Heart right ventricle (tissue), 16 donors: Measurements from ENCODE around the gene EML1. TPM values are rescaled to one million over a fixed set of nuclear protein-coding genes. Genes with fewer than 3 reads are reported as not detected.
"Not testable (repeated sequence)": the region's sequence is repeated elsewhere in the genome, so short reads cannot be mapped to it uniquely, and the experiment has no call there.

Experiments
- ATAC-seq, 8 donors: fragments of 200-7000 bp; cut with Tn5 transposase; one replicate each; pipeline ENCODE4 v1.9.1; 2020; ENCODE audit warnings: mild to moderate bottlenecking in 8 of 8, moderate library complexity in 8 of 8, moderate number of reproducible peaks in 1 of 8
- DNase-seq, 2 donors: peaks; one replicate each; pipeline ENCODE4 v3.0.0-alpha.2; 2020
- H3K27ac ChIP-seq, 10 donors: fragments of 200-600 bp; sonication (generic) in 2 of 10; one replicate each; pipeline versions ENCODE4 v1.5.0 to v1.8.0; 2020 to 2022; ENCODE audit warnings: mild to moderate bottlenecking in 3 of 10
- H3K27me3 ChIP-seq, 7 donors: fragments of 200-600 bp; one replicate each; pipeline ENCODE4 v1.8.0; 2021 to 2022; ENCODE audit warnings: mild to moderate bottlenecking in 2 of 7
- H3K36me3 ChIP-seq, 9 donors: fragments of 200-600 bp; sonication (generic) in 1 of 9; one replicate each; pipeline versions ENCODE4 v1.5.0 to v1.8.0; 2020 to 2022; ENCODE audit warnings: mild to moderate bottlenecking in 2 of 9
- H3K4me1 ChIP-seq, 9 donors: fragments of 200-600 bp; sonication (generic) in 1 of 9; one replicate each; pipeline versions ENCODE4 v1.5.0 to v1.8.0; 2020 to 2022; ENCODE audit warnings: mild to moderate bottlenecking in 4 of 9
- H3K4me3 ChIP-seq, 10 donors: fragments of 200-600 bp; sonication (generic) in 2 of 10; one replicate each; pipeline versions ENCODE4 v1.5.0 to v1.8.0; 2020 to 2022; ENCODE audit warnings: mild to moderate bottlenecking in 7 of 10, moderate library complexity in 2 of 10
- H3K9me3 ChIP-seq, 11 donors: fragments of 200-600 bp in 10 of 11; sonication (generic) in 2 of 11; one replicate each; pipeline versions ENCODE4 v1.5.0 to v1.8.0; 2013 to 2022; ENCODE audit warnings: mild to moderate bottlenecking in 2 of 11, control low read depth in 1 of 11, moderate library complexity in 1 of 11
- CTCF ChIP-seq, 9 donors: fragments of 200-600 bp; sonication (generic) in 2 of 9; IDR thresholded peaks; one replicate each; pipeline versions ENCODE4 v1.5.0 to v1.8.0; 2021 to 2022; ENCODE audit warnings: antibody characterized with exemption in 9 of 9, mild to moderate bottlenecking in 5 of 9, moderate library complexity in 1 of 9
- WGBS, 2 donors: extraction: QIAGEN DNeasy Blood & Tissue Kit; methylation state at CpG; one replicate each; pipeline ENCODE4 v1.1.7; 2013; ENCODE audit warnings: inconsistent platforms in 1 of 2; 5-methylcytosine and 5-hydroxymethylcytosine counted together
- intact Hi-C, 10 donors: fragments of 100-400 bp; cut with DNase I; formaldehyde crosslinking; loops; one replicate each; pipeline versions ENCODE4 v1.11.1 to v1.14.2; 2022
- polyA plus RNA-seq, 2 donors: library from polyadenylated mRNA; stranded (reverse); fragments of 200-250 nt; gene quantifications; one replicate each; pipeline ENCODE4 v1.2.3, GENCODE V29; 2013
- total RNA-seq, 10 donors: library from RNA; stranded (reverse); fragmentation: NEBNext Ultra II Directional in 3 of 10; extraction: Animal tissue kit (Norgen Biotek cat#: 25700) in 3 of 10; gene quantifications; one replicate each; pipeline versions ENCODE4 v1.2.1 to v1.2.4, GENCODE V29; 2021 to 2023
- donor health status: Arrhythmogenic right ventricular cardiomyopathy.
- donor health status: ischemic (EF 13 %, LVEDD 7.1; RV severe dilation, severe dysfunction).
- donor health status: healthy with polysubstance abuse.
- donor health status: DM: no; HTN: yes; CAD: no.
- donor health status: DM: no; HTN: no; CAD: no.
- donor health status: ischemic (EF 25% LVEDD 6.9; RV normal size, moderate dysfunction).
- donor health status: ischemic (EF 25% LVEDD 5.7; RV mildly dilated, moderate dysfunction).
- donor health status: healthy.
- donor health status: DM: yes; HTN: yes; CAD: no.
- donor health status: Ischemic cardiomyopathy.
- donor health status: ischemic (EF 35%, LVEDD 5.7; RV mildly dilated, moderate dysfunction).
- donor health status: nonischemic (EF 11% LVEDD 7.7; RV severe dilation, severe dysfunction).
- donor health status: DM: yes; HTN: yes; CAD: no.
- donor health status: PGD.
- donor health status: ischemic (EF 29% LVEDD 5.4; RV normal size, mild dysfunction).
- donor health status: nonischemic (EF 23%, LVEDD 6.1; RV moderate dilation, normal function).

The EML1 gene
- total and polyA plus RNA-seq, 12 donors, result 9.1 to 49.2 (median 33.8) TPM

DNA sequence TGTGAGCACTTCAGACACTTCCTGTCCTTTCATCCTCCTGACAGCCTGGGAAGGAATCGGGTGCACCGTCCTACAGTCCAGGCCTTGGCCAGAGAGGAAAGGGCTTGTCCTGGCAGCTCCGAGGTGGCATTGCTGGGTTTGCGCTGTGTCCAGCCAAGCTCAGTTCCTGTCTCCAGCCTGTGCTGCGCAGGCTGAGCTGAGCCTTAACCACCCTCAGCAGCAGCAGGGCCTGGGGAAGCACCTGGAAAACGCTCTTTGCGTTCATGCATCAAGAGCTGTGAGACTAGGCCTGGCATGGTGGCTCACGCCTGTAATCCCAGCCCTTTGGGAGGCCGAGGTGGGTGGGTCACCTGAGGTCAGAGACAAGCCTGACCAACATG is 33.7 kb upstream of the EML1 start:
- H3K9me3 ChIP-seq, result no peaks in the 10 kb centered on the region
- DNase-seq, result no peak
- WGBS, 2 donors, result 64 to 68% methylated on average over 9 of the region's 9 CpGs
- intact Hi-C loops, result loop anchor here in 2 of 10 donors (5.0 kb wide), 1 partner anchor 33 kb away; the partner anchor contains the start of gene EML1 (in 2 of the 2)
- no peak for TF ChIP-seq CTCF (IDR thresholded peaks at IDR 0.05)
- H3K4me1 ChIP-seq, result peaks cover 16 to 58% (median 38%) of the 10 kb centered on the region in 9 donors
- no peak overlapping the region for H3K4me3 ChIP-seq
- H3K27ac ChIP-seq, result peak overlapping the region in 1 of 10 donors; percentile 15
- no peaks in the 10 kb centered on the region for H3K27me3 ChIP-seq
- H3K36me3 ChIP-seq, result no peaks in the 10 kb centered on the region
- peak in 3 of 8 donors; percentile 7 to 27 (median 14) for ATAC-seq

DNA sequence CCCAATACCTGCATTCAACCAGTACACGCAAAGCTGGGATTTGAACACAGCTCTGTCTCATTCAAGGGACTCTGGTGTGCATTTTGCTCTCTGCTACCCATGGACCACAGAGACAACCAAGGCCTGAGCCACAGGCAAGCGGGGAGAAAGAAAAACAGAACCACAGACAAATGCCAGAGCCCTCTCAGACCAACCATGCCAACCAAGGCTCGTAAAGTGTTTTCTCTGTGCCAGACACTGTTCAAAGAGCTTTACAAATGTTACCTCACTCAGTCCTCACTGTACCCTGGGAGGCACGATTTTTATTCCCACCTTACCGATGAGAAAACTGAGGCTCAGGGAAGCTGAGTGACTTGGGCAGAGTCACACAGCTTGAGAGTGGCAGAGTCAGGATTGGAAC is 32.4 kb upstream of the EML1 start:
- Histone ChIP-seq H3K4me1 (peaks cover 4 to 45% (median 25%) of the 10 kb centered on the region in 9 donors), H3K4me3 (no peak overlapping the region), H3K36me3 (no peaks in the 10 kb centered on the region), H3K27ac (no peak overlapping the region), H3K27me3 (no peaks in the 10 kb centered on the region), H3K9me3 (no peaks in the 10 kb centered on the region)
- ATAC-seq (no peak), DNase-seq (no peak)
- 86 to 91% methylated on average over 5 of the region's 5 CpGs for whole genome bisulfite sequencing, 2 donors
- no peak for TF ChIP-seq CTCF (IDR thresholded peaks at IDR 0.05)
- intact Hi-C loops, result no loop called here

GRCh38 chr14:99762911-99763310 is 30.3 kb upstream of the EML1 start:
- not testable (repeated sequence) for H3K27me3 ChIP-seq
- peaks cover 0 to 43% (median 17%) of the 10 kb centered on the region in 9 donors for H3K4me1 ChIP-seq

GRCh38 chr14:99763527-99764221 is 29.5 kb upstream of the EML1 start:
- Histone ChIP-seq H3K4me1 (peaks cover 0 to 41% (median 17%) of the 10 kb centered on the region in 9 donors), H3K36me3 (no peaks in the 10 kb centered on the region), H3K9me3 (no peaks in the 10 kb centered on the region), H3K4me3 (no peak overlapping the region), H3K27me3 (no peaks in the 10 kb centered on the region), H3K27ac (no peak overlapping the region)
- no peak for TF ChIP-seq CTCF (IDR thresholded peaks at IDR 0.05)
- no peak for ATAC-seq
- WGBS, 2 donors, result 93% methylated on average over 13 of the region's 13 CpGs
- no peak for DNase-seq
- intact Hi-C loops, result no loop called here

More at GRCh38 chr14:99762911-99763310, 30.3 kb upstream of the EML1 start:
- H3K36me3 ChIP-seq, intact Hi-C loops, DNase-seq, ATAC-seq, H3K4me3 ChIP-seq, H3K9me3 ChIP-seq, H3K27ac ChIP-seq: not testable (repeated sequence)
- 86 to 90% methylated on average over 4 of the region's 4 CpGs for WGBS, 2 donors

DNA sequence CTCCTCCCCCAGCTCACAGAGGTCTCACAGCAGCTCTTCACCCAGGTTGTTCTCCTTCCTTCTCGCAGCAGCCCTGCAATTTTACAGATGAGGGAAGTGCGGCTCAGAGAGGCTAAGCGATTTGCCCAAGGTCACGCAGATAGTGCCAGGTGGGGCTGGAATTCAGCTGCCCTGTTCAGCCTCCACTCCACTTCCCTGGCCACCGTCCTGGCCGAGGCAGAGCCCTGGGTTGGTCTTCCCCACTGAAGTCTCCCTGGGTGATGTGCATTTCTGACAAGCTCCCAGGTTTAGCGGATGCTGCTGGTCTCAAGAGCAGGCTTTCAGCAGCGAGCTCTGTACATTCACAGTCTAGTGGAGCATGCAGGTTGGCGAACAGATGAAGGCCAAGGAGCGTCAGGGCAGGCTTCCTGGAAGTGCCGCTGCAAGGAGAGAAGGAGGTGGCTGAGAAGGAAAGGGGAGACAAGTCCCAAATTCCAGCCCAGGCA is 28.9 kb upstream of the EML1 start:
- no peaks in the 10 kb centered on the region for H3K9me3 ChIP-seq
- no peaks in the 10 kb centered on the region for H3K36me3 ChIP-seq
- no peak for TF ChIP-seq CTCF (IDR thresholded peaks at IDR 0.05)
- peaks cover 0 to 38% (median 14%) of the 10 kb centered on the region in 9 donors for H3K4me1 ChIP-seq
- ATAC-seq, result no peak
- H3K27me3 ChIP-seq, result no peaks in the 10 kb centered on the region
- no peak overlapping the region for H3K4me3 ChIP-seq
- no peak for DNase-seq
- 93 to 94% methylated on average over 11 of the region's 11 CpGs for WGBS, 2 donors
- intact Hi-C loops, result no loop called here
- H3K27ac ChIP-seq, result no peak overlapping the region
